ENCODE measurements around the gene TRIM16. TPM values are rescaled to one million over a fixed set of nuclear protein-coding genes. Genes with fewer than 3 reads are reported as not detected.
"Not testable (repeated sequence)": the region's sequence is repeated elsewhere in the genome, so short reads cannot be mapped to it uniquely, and the experiment has no call there.

TRIM16 gene
- total RNA-seq, 4 donors from 2014 or later, result 10.8 to 26.3 (median 13.9) TPM

GRCh38 chr17:15657868-15658267, 26.2 kb downstream of the TRIM16 start:
- H3K36me3 ChIP-seq, result peaks cover 0 to 4% (median 0%) of the 10 kb centered on the region in 3 donors
- TF ChIP-seq POLR2A (IDR thresholded peaks at IDR 0.05) (no peak), CTCF (IDR thresholded peaks at IDR 0.05) (no peak), EP300 (IDR thresholded peaks at IDR 0.05) (no peak)
- no peak overlapping the region for H3K4me3 ChIP-seq
- peaks cover 0 to 4% (median 0%) of the 10 kb centered on the region in 4 donors for H3K4me1 ChIP-seq
- no peaks in the 10 kb centered on the region for H3K27me3 ChIP-seq
- no peak overlapping the region for H3K27ac ChIP-seq
- no peaks in the 10 kb centered on the region for H3K9me3 ChIP-seq
- DNase-seq (ENCODE audit: low spot score in 2 of 2), result no peak

DNA sequence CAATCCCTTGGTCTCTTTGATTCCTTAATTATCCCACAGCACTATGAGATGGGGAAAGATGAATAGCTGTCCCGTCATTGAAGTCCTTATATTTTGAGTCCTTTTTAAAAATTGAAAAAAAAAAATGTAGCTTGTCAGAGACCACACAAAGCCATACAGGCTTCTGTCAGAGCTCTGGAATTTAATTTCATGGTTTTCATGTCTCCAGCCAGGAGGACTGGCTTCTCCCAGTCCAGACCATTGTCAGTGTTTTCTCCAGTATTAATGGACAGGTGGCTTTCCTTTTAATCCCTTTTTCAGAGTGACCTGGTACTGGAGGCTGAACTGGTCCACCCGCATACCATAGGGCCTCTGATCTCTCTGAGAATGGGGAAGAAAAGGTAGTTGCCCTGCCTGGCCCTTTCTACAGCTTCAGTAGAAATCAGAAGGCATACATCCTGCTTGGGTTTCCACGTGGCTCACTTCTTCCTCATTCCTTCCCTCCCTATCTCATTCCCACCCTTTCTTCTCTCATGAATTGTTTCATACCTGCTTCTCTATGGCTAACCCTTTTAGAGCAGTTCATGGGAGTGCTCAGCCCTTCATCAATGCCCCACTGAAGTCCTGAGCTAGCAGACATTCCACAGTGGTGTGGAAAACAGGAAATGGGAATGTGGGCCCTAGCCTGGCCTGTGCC, 29.1 kb downstream of the TRIM16 start:
- Histone ChIP-seq H3K9me3 (no peaks in the 10 kb centered on the region), H3K4me3 (no peak overlapping the region), H3K36me3 (peaks cover 0 to 4% (median 0%) of the 10 kb centered on the region in 3 donors), H3K27ac (no peak overlapping the region), H3K27me3 (no peaks in the 10 kb centered on the region), H3K4me1 (peaks cover 0 to 24% (median 6%) of the 10 kb centered on the region in 4 donors)
- DNase-seq (ENCODE audit: low spot score in 2 of 2), result no peak
- TF ChIP-seq EP300 (IDR thresholded peaks at IDR 0.05) (no peak), POLR2A (IDR thresholded peaks at IDR 0.05) (no peak), CTCF (IDR thresholded peaks at IDR 0.05) (no peak)
- 51 to 52% methylated on average over 3 of the region's 3 CpGs for WGBS, 2 donors

- H3K4me3 ChIP-seq; H3K36me3 ChIP-seq; H3K27ac ChIP-seq; H3K27me3 ChIP-seq; H3K9me3 ChIP-seq; DNase-seq (ENCODE audit: low spot score in 2 of 2): not testable (repeated sequence)
- WGBS, 2 donors, result 44 to 48% methylated on average over 3 of the region's 3 CpGs
- peaks cover 0 to 31% (median 7%) of the 10 kb centered on the region in 4 donors for H3K4me1 ChIP-seq
Measured at GRCh38 chr17:15654401-15654800, 29.7 kb downstream of the TRIM16 start.

GRCh38 chr17:15652960-15653359, 31.2 kb downstream of the TRIM16 start:
- Histone ChIP-seq H3K4me1 (peaks cover 0 to 31% (median 7%) of the 10 kb centered on the region in 4 donors), H3K27me3 (no peaks in the 10 kb centered on the region), H3K27ac (no peak overlapping the region), H3K36me3 (no peaks in the 10 kb centered on the region), H3K4me3 (no peak overlapping the region), H3K9me3 (no peaks in the 10 kb centered on the region)
- WGBS, 2 donors, result 78 to 86% methylated on average over 6 of the region's 6 CpGs
- DNase-seq (ENCODE audit: low spot score in 2 of 2), result no peak
- no peak for TF ChIP-seq CTCF (IDR thresholded peaks at IDR 0.05)
- no peak for TF ChIP-seq EP300 (IDR thresholded peaks at IDR 0.05)
- no peak for TF ChIP-seq POLR2A (IDR thresholded peaks at IDR 0.05)

GRCh38 chr17:15651583-15652110, 32.5 kb downstream of the TRIM16 start:
- TF ChIP-seq CTCF (IDR thresholded peaks at IDR 0.05) (peak in 1 of 5 experiments; percentile 21), POLR2A (IDR thresholded peaks at IDR 0.05) (peak in 1 of 2 donors; percentile 47), EP300 (IDR thresholded peaks at IDR 0.05) (peak in 1 of 2 donors; percentile 85)
- Histone ChIP-seq H3K4me1 (peaks cover 0 to 31% (median 7%) of the 10 kb centered on the region in 4 donors), H3K36me3 (no peaks in the 10 kb centered on the region), H3K4me3 (peak overlapping the region; percentile 22 to 49 (median 44)), H3K27ac (peak overlapping the region; percentile 17 to 71 (median 60)), H3K27me3 (no peaks in the 10 kb centered on the region), H3K9me3 (no peaks in the 10 kb centered on the region)
- DNase-seq (ENCODE audit: low spot score in 2 of 2), result peak; percentile 88 to 93
- 0 to 1% methylated on average over 7 to 8 of the region's 8 CpGs for WGBS, 2 donors

Data from tibial nerve (tissue), 4 donors.